Naive thymus-derived CD4-positive, alpha-beta T cell (primary cell): ENCODE measurements around the gene DCAF10. TPM values are rescaled to one million over a fixed set of nuclear protein-coding genes. Genes with fewer than 3 reads are reported as not detected.

Experiments
- ATAC-seq: fragments of 150-1000 bp; cut with Tn5 transposase; 2 replicates; pipeline ENCODE4 v1.10.0; 2021; ENCODE audit warnings: mild to moderate bottlenecking, moderate library complexity
- CTCF ChIA-PET: fragments of 350-600 bp; sonication (Branson Sonifier 250); formaldehyde crosslinking; loops from one replicate; lab custom pipeline; 2021; ENCODE audit warnings: antibody characterized with exemption; lab: Charles Lee
- POLR2A ChIA-PET: fragments of 350-600 bp; sonication (Branson Sonifier 250); formaldehyde crosslinking; loops from one replicate; lab custom pipeline; 2021; ENCODE audit warnings: antibody characterized with exemption, inconsistent platforms; lab: Charles Lee
- DNase-seq, 9 donors: peaks; one replicate each; pipeline versions ENCODE4 v3.0.0 to v3.0.0-alpha.2; 2020 to 2022; ENCODE audit warnings: mixed read lengths in 1 of 9
- H3K27ac ChIP-seq: one replicate; pipeline ENCODE4 v1.7.0; 2013; ENCODE audit warnings: mild to moderate bottlenecking, low read depth, low read length, moderate library complexity
- H3K27me3 ChIP-seq, 2 donors: one replicate each; pipeline ENCODE4 v1.7.0; 2013; ENCODE audit warnings: low read length in 2 of 2, mild to moderate bottlenecking in 2 of 2, moderate library complexity in 2 of 2; ENCODE audit not compliant: control insufficient read depth in 2 of 2, insufficient read depth in 2 of 2
- H3K36me3 ChIP-seq, 3 experiments: 1 replicate in 2 of 3; 2 replicates in 1 of 3; pipeline ENCODE4 v1.7.0; 2013; ENCODE audit warnings: low read length in 3 of 3, mild to moderate bottlenecking in 3 of 3, moderate library complexity in 1 of 3; ENCODE audit not compliant: insufficient read depth in 3 of 3, control insufficient read depth in 2 of 3
- H3K4me1 ChIP-seq, 2 donors: one replicate each; pipeline ENCODE4 v1.7.0; 2013; ENCODE audit warnings: low read length in 2 of 2, mild to moderate bottlenecking in 2 of 2, moderate library complexity in 1 of 2; ENCODE audit not compliant: control insufficient read depth in 2 of 2, insufficient read depth in 2 of 2
- H3K4me3 ChIP-seq: 2 replicates; pipeline ENCODE4 v1.7.0; 2013; ENCODE audit warnings: mild to moderate bottlenecking, low read length
- H3K9me3 ChIP-seq, 3 experiments: 1 replicate in 2 of 3; 2 replicates in 1 of 3; pipeline ENCODE4 v1.7.0; 2013; ENCODE audit warnings: low read length in 3 of 3; ENCODE audit not compliant: control insufficient read depth in 2 of 3
- H3K27ac Mint-ChIP-seq, 9 donors: one replicate each; pipeline ENCODE4 v1.8.0; 2020 to 2022; ENCODE audit warnings: mixed read lengths in 9 of 9, mild to moderate bottlenecking in 8 of 9, moderate library complexity in 5 of 9, inconsistent platforms in 2 of 9
- H3K27me3 Mint-ChIP-seq, 5 donors: one replicate each; pipeline ENCODE4 v1.8.0; 2021 to 2022; ENCODE audit warnings: mixed read lengths in 5 of 5, mild to moderate bottlenecking in 1 of 5
- H3K36me3 Mint-ChIP-seq, 5 donors: one replicate each; pipeline ENCODE4 v1.8.0; 2020 to 2022; ENCODE audit warnings: mixed read lengths in 5 of 5, mild to moderate bottlenecking in 3 of 5, inconsistent platforms in 1 of 5
- H3K4me1 Mint-ChIP-seq, 7 donors: one replicate each; pipeline ENCODE4 v1.8.0; 2020 to 2022; ENCODE audit warnings: mixed read lengths in 7 of 7, mild to moderate bottlenecking in 3 of 7, inconsistent platforms in 1 of 7
- H3K4me3 Mint-ChIP-seq, 10 donors: one replicate each; pipeline ENCODE4 v1.8.0; 2020 to 2022; ENCODE audit warnings: mild to moderate bottlenecking in 10 of 10, mixed read lengths in 10 of 10, moderate library complexity in 6 of 10, inconsistent platforms in 2 of 10
- H3K9me3 Mint-ChIP-seq, 11 donors: one replicate each; pipeline ENCODE4 v1.8.0; 2020 to 2022; ENCODE audit warnings: mixed read lengths in 11 of 11, mild to moderate bottlenecking in 4 of 11, inconsistent platforms in 1 of 11, moderate library complexity in 1 of 11
- intact Hi-C, 2 donors: fragments of 100-400 bp; cut with micrococcal nuclease; formaldehyde crosslinking; loops; one replicate each; pipeline ENCODE4 v1.15.1; 2023
- polyA plus RNA-seq, 2 donors: library from polyadenylated mRNA; unstranded; fragments of 300-500 nt; fragmentation: Illumina TruSeq; gene quantifications; one replicate each; pipeline ENCODE4 v1.2.3, GENCODE V29; 2021
- total RNA-seq, 6 experiments: library from RNA in 5 of 6; stranded (reverse) in 5 of 6; gene quantifications; 1 replicate in 5 of 6; 2 replicates in 1 of 6; pipeline ENCODE4 v1.2.3 and lab custom pipeline; 2021 to 2026

The DCAF10 gene
- total and polyA plus RNA-seq, 7 experiments from 2014 or later = 12.1 to 28.6 (median 21.9) TPM

DNA sequence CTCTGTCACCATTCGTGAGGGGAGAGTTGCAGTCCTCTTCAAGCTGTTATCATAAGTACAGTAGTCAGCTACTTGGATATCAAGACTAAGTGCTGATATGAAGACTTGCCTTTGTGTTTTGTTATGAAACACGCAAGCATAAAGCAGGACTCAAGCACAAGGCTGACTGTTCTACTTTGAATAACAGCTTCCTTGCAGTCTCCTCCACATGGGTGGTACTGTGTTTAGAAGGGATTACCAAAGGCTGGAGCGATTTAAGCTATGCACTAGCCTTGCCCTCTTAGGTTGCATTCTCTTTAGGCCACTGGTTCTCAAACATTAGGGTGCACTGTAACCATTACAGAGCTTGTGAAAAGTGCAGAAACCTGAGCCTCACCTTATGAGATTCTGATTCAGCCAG, 61.9 kb downstream of the DCAF10 start:
- Mint-ChIP-seq H3K4me3 (no peak overlapping the region), H3K27me3 (no peaks in the 10 kb centered on the region), H3K27ac (no peak overlapping the region), H3K36me3 (peaks cover 7 to 35% (median 10%) of the 10 kb centered on the region in 5 donors), H3K9me3 (no peaks in the 10 kb centered on the region), H3K4me1 (peaks cover 0 to 5% (median 0%) of the 10 kb centered on the region in 7 donors)
- no peak for DNase-seq
- no peak overlapping the region for H3K4me3 ChIP-seq
- H3K9me3 ChIP-seq = no peaks in the 10 kb centered on the region
- H3K27ac ChIP-seq = no peak overlapping the region
- ATAC-seq = no peak
- ChIA-PET CTCF (no interaction called here), POLR2A (no interaction called here)
- H3K36me3 ChIP-seq = peaks cover 0 to 43% (median 0%) of the 10 kb centered on the region in 3 experiments
- intact Hi-C loops = no loop called here
- H3K27me3 ChIP-seq = no peaks in the 10 kb centered on the region
- H3K4me1 ChIP-seq = no peaks in the 10 kb centered on the region

DNA sequence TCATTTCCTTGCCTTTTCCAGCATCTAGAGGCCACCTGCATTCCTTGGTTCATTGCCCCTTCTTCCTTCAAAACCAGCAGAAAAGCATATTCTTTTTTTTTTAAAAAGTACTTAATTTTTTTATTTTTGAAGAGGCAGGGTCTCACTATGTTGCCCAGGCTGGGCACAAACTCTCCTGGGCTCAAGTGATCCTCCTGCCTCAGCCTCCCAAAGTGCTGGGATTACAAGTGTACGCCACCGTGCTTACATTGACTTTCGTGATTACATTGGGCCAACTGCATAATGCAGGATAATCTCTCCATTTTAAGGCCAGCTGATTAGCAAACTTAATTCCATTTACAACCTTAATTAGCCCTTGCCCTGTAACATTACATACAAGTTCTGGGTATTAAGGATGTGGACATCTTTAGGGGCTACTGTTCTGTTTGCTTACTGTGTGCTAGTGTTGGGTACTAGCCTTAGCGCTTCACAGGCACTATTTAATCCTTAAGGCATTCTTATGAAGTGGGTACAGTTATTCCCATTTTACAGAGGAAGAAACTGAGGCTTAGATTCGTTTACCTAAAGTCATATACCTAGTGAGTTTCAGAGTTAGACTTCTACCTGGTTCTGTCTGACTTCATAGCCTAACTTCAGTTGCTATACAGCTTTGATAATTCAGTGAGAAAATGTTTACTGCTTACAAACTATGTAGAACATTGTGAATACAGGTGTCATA, 69.6 kb downstream of the DCAF10 start:
- Mint-ChIP-seq H3K27me3 (no peaks in the 10 kb centered on the region), H3K4me1 (peaks cover 0 to 2% (median 0%) of the 10 kb centered on the region in 7 donors), H3K36me3 (peaks cover 0 to 15% (median 7%) of the 10 kb centered on the region in 5 donors), H3K27ac (no peak overlapping the region), H3K4me3 (no peak overlapping the region), H3K9me3 (no peaks in the 10 kb centered on the region)
- Histone ChIP-seq H3K4me1 (no peaks in the 10 kb centered on the region), H3K27me3 (no peaks in the 10 kb centered on the region), H3K27ac (no peak overlapping the region), H3K9me3 (no peaks in the 10 kb centered on the region), H3K4me3 (no peak overlapping the region), H3K36me3 (no peaks in the 10 kb centered on the region)
- DNase-seq = no peak
- intact Hi-C loops = no loop called here
- CTCF ChIA-PET = no interaction called here
- POLR2A ChIA-PET = no interaction called here
- ATAC-seq = no peak

DNA sequence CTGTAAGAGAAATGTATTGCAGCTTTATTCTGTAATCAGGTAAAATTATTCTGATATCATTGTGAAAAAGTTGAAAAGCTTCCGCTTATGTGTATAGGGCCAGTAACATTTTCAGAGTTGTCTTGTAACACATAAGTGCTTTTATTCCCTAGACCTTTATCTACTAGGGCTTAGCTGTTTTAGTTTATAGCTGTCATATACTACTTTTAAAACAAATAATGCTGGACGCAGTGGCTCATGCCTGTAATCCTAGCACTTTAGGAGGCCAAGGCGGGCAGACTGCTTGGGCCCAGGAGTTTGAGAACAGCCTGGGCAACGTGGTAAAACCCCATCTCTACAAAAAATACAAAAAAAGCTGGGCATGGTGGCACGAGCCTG, 70.2 kb downstream of the DCAF10 start:
- intact Hi-C loops = no loop called here
- DNase-seq (no peak), ATAC-seq (no peak)
- ChIA-PET POLR2A (no interaction called here), CTCF (no interaction called here)
- H3K27ac ChIP-seq = no peak overlapping the region
- no peak overlapping the region for H3K4me3 ChIP-seq
- H3K36me3 ChIP-seq = no peaks in the 10 kb centered on the region
- Mint-ChIP-seq H3K27ac (no peak overlapping the region), H3K4me1 (peaks cover 0 to 2% (median 0%) of the 10 kb centered on the region in 7 donors), H3K4me3 (no peak overlapping the region), H3K36me3 (peaks cover 0 to 18% (median 7%) of the 10 kb centered on the region in 5 donors), H3K27me3 (no peaks in the 10 kb centered on the region), H3K9me3 (no peaks in the 10 kb centered on the region)
- H3K4me1 ChIP-seq = no peaks in the 10 kb centered on the region
- H3K27me3 ChIP-seq = no peaks in the 10 kb centered on the region
- no peaks in the 10 kb centered on the region for H3K9me3 ChIP-seq

DNA sequence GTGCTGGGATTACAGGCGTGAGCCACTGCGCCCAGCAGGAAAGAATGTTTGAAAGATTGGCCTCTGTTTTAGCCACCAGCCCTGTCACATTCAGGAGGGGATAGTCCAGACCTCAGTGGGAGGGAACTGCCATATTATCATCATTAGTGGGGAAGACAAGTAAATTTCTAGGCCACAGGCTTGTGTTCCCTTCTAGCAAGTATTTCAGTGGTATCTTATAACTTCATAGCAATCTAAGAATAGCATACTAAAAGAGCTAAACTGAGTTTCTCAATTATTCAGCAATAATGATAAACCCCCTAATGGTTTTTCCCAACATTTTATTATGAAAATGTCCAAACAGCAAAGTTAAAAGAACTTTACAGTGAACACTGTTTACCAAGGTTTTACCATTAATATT, 73.4 kb downstream of the DCAF10 start:
- H3K27me3 ChIP-seq = no peaks in the 10 kb centered on the region
- no peak for ATAC-seq
- no peaks in the 10 kb centered on the region for H3K4me1 ChIP-seq
- H3K4me3 ChIP-seq = no peak overlapping the region
- Mint-ChIP-seq H3K27ac (no peak overlapping the region), H3K4me1 (peaks cover 0 to 2% (median 0%) of the 10 kb centered on the region in 7 donors), H3K36me3 (peaks cover 3 to 13% (median 11%) of the 10 kb centered on the region in 5 donors), H3K27me3 (no peaks in the 10 kb centered on the region), H3K9me3 (no peaks in the 10 kb centered on the region), H3K4me3 (no peak overlapping the region)
- peaks cover 0 to 4% (median 0%) of the 10 kb centered on the region in 3 experiments for H3K36me3 ChIP-seq
- intact Hi-C loops = no loop called here
- H3K9me3 ChIP-seq = no peaks in the 10 kb centered on the region
- POLR2A ChIA-PET = no interaction called here
- DNase-seq = no peak
- no peak overlapping the region for H3K27ac ChIP-seq
- CTCF ChIA-PET = no interaction called here

DNA sequence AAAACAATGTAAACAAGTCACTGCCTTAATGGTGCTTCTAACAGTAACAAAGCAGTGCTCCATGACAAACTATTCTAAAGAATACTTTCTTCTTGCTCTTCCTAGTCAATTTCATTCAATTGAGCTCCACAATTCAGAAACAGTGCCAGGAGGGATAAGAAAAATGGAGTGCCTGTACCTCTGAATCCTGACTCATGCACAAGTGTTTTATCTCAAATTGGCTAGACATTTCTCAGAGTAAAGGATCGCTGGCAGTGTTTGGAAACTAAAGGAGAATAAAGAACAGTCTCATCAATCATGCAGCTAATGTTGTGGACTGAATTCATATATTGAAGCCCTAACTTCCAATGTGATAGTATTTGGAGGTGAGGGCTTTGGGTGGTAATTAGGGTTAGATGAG, 75.8 kb downstream of the DCAF10 start:
- Histone ChIP-seq H3K9me3 (no peaks in the 10 kb centered on the region), H3K4me1 (no peaks in the 10 kb centered on the region), H3K4me3 (no peak overlapping the region), H3K36me3 (peaks cover 0 to 16% (median 0%) of the 10 kb centered on the region in 3 experiments), H3K27ac (no peak overlapping the region), H3K27me3 (no peaks in the 10 kb centered on the region)
- ATAC-seq (no peak), DNase-seq (no peak)
- CTCF ChIA-PET = no interaction called here
- Mint-ChIP-seq H3K4me3 (no peak overlapping the region), H3K27me3 (no peaks in the 10 kb centered on the region), H3K27ac (no peak overlapping the region), H3K4me1 (peaks cover 0 to 2% (median 0%) of the 10 kb centered on the region in 7 donors), H3K9me3 (no peaks in the 10 kb centered on the region), H3K36me3 (peaks cover 4 to 25% (median 19%) of the 10 kb centered on the region in 5 donors)
- POLR2A ChIA-PET = no interaction called here
- intact Hi-C loops = no loop called here

DNA sequence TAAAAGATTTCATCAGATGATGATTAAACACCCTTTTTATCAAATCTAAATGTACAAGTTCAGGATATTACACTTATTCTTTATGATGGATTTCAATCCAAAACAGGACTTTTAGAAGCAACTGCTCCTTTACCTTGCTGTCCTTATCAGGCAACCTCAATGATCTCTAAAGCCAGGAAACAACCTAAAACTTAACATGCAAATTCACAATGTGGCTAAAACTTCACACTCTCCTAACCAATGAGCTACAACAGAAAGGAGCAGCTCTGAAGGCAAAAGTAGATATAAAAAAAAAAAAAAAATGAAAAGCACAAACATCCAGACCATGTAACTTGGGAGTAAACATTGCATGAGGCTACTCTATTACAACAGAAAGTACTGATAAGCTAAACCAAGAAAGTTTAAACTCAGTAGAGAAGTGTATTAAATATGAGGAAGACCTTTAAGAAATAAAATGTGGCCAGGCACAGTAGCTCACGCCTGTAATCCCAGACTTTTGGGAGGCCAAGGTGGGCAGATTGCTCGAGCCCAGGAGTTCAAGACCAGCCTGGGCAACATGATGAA, 80.4 kb downstream of the DCAF10 start:
- peak overlapping the region in 1 of 9 donors; percentile 51 for H3K27ac Mint-ChIP-seq
- ATAC-seq = no peak
- H3K4me1 Mint-ChIP-seq = peaks cover 0 to 10% (median 0%) of the 10 kb centered on the region in 7 donors

More for the DNA sequence above, 80.4 kb downstream of the DCAF10 start:
- DNase-seq = no peak
- Histone ChIP-seq H3K9me3 (no peaks in the 10 kb centered on the region), H3K27ac (no peak overlapping the region), H3K4me3 (no peak overlapping the region), H3K27me3 (no peaks in the 10 kb centered on the region), H3K4me1 (no peaks in the 10 kb centered on the region), H3K36me3 (peaks cover 0 to 19% (median 0%) of the 10 kb centered on the region in 3 experiments)
- Mint-ChIP-seq H3K4me3 (no peak overlapping the region), H3K36me3 (peaks cover 4 to 27% (median 21%) of the 10 kb centered on the region in 5 donors), H3K27me3 (no peaks in the 10 kb centered on the region), H3K9me3 (no peaks in the 10 kb centered on the region)
- ChIA-PET POLR2A (no interaction called here), CTCF (interaction anchor here (0.9 kb wide), 1 partner anchor 9 kb away, joined by 3 read pairs; no protein-coding TSS in a partner anchor)
- intact Hi-C loops = no loop called here
